ENCODE measurements around the gene SYCP2L.
"Not testable (repeated sequence)": the region's sequence is repeated elsewhere in the genome, so short reads cannot be mapped to it uniquely, and the experiment has no call there.

DNA sequence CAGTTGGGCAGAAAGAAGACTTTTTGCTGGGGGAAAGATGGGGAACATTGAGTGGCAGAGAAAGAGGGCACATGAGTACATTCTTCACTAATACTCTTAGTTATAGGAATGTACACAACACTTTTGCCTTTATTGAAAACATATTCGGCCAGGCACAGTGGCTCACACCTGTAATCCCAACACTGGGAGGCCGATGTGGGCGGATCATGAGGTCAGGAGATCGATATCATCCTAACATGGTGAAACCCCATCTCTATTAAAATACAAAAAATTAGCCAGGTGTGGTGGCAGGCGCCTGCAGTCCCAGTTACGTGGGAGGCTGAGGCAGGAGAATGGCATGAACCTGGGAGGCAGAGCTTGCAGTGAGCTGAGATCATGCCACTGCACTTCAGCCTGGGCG is 23.8 kb upstream of the SYCP2L start:
- TF ChIP-seq, protein P1, sequence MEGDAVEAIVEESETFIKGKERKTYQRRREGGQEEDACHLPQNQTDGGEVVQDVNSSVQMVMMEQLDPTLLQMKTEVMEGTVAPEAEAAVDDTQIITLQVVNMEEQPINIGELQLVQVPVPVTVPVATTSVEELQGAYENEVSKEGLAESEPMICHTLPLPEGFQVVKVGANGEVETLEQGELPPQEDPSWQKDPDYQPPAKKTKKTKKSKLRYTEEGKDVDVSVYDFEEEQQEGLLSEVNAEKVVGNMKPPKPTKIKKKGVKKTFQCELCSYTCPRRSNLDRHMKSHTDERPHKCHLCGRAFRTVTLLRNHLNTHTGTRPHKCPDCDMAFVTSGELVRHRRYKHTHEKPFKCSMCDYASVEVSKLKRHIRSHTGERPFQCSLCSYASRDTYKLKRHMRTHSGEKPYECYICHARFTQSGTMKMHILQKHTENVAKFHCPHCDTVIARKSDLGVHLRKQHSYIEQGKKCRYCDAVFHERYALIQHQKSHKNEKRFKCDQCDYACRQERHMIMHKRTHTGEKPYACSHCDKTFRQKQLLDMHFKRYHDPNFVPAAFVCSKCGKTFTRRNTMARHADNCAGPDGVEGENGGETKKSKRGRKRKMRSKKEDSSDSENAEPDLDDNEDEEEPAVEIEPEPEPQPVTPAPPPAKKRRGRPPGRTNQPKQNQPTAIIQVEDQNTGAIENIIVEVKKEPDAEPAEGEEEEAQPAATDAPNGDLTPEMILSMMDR (IDR thresholded peaks at IDR 0.05; ENCODE audit: extremely low read depth in 1 of 2, insufficient read depth in 1 of 2, low read depth in 1 of 2, low read length in 2 of 2), result not testable (repeated sequence)
- TF ChIP-seq POLR2AphosphoS5 (IDR thresholded peaks at IDR 0.05; ENCODE audit: insufficient read depth, low read depth, low read length); POLR2A (IDR thresholded peaks at IDR 0.05; ENCODE audit: low read depth, low read length); FOS (IDR thresholded peaks at IDR 0.05; ENCODE audit: borderline replicate concordance, insufficient read depth, low read length): not testable (repeated sequence)
